ENCODE results near the gene ZNF574.
A peak's percentile ranks its signal among the peaks of the same experiment; 100 is the strongest.

Gene ZNF574

GRCh38 chr19:42089191-42089750, 13.3 kb downstream of the ZNF574 start:
- H3K4me3 ChIP-seq (ENCODE audit: low read depth, low read length), result no peak overlapping the region
- TF ChIP-seq CTCF (IDR thresholded peaks at IDR 0.05; ENCODE audit: control insufficient read depth, extremely low read depth, insufficient read depth), result no peak
- no peak for DNase-seq (ENCODE audit: low read depth)

GRCh38 chr19:42089772-42090171, 13.8 kb downstream of the ZNF574 start:
- no peak for DNase-seq (ENCODE audit: low read depth)
- H3K4me3 ChIP-seq (ENCODE audit: low read depth, low read length), result no peak overlapping the region
- no peak for TF ChIP-seq CTCF (IDR thresholded peaks at IDR 0.05; ENCODE audit: control insufficient read depth, extremely low read depth, insufficient read depth)

- no peak for DNase-seq (ENCODE audit: low read depth)
- TF ChIP-seq CTCF (IDR thresholded peaks at IDR 0.05; ENCODE audit: control insufficient read depth, extremely low read depth, insufficient read depth), result no peak
These were observed 14.7 kb downstream of the ZNF574 start for GRCh38 chr19:42090672-42091071.

GRCh38 chr19:42091300-42091699, 15.3 kb downstream of the ZNF574 start:
- TF ChIP-seq CTCF (IDR thresholded peaks at IDR 0.05; ENCODE audit: control insufficient read depth, extremely low read depth, insufficient read depth), result no peak
- H3K4me3 ChIP-seq (ENCODE audit: low read depth, low read length), result no peak overlapping the region

More at GRCh38 chr19:42090672-42091071, 14.7 kb downstream of the ZNF574 start:
- no peak overlapping the region for H3K4me3 ChIP-seq (ENCODE audit: low read depth, low read length)

GRCh38 chr19:42091742-42092141, 15.8 kb downstream of the ZNF574 start:
- no peak overlapping the region for H3K4me3 ChIP-seq (ENCODE audit: low read depth, low read length)
- DNase-seq (ENCODE audit: low read depth), result no peak
- no peak for TF ChIP-seq CTCF (IDR thresholded peaks at IDR 0.05; ENCODE audit: control insufficient read depth, extremely low read depth, insufficient read depth)

More at GRCh38 chr19:42091300-42091699, 15.3 kb downstream of the ZNF574 start:
- no peak for DNase-seq (ENCODE audit: low read depth)

- DNase-seq (ENCODE audit: low read depth), result no peak
- no peak overlapping the region for H3K4me3 ChIP-seq (ENCODE audit: low read depth, low read length)
- TF ChIP-seq CTCF (IDR thresholded peaks at IDR 0.05; ENCODE audit: control insufficient read depth, extremely low read depth, insufficient read depth), result peak; percentile 38
These were observed 16.4 kb downstream of the ZNF574 start for GRCh38 chr19:42092350-42092749.

GRCh38 chr19:42093505-42093904, 17.5 kb downstream of the ZNF574 start:
- no peak for DNase-seq (ENCODE audit: low read depth)
- H3K4me3 ChIP-seq (ENCODE audit: low read depth, low read length), result no peak overlapping the region
- no peak for TF ChIP-seq CTCF (IDR thresholded peaks at IDR 0.05; ENCODE audit: control insufficient read depth, extremely low read depth, insufficient read depth)

Data from LNCaP clone FGC (cell line).